GM21717 (cell line): ENCODE measurements around the gene CXCL10.
"Not testable (repeated sequence)": the region's sequence is repeated elsewhere in the genome, so short reads cannot be mapped to it uniquely, and the experiment has no call there.

Source experiments
- ATAC-seq: cut with Tn5 transposase; IDR thresholded peaks from one replicate; pipeline ENCODE4 v1.9.1; 2021; ENCODE audit warnings: mild to moderate bottlenecking, moderate library complexity; ENCODE audit not compliant: unreplicated experiment

The CXCL10 gene

DNA sequence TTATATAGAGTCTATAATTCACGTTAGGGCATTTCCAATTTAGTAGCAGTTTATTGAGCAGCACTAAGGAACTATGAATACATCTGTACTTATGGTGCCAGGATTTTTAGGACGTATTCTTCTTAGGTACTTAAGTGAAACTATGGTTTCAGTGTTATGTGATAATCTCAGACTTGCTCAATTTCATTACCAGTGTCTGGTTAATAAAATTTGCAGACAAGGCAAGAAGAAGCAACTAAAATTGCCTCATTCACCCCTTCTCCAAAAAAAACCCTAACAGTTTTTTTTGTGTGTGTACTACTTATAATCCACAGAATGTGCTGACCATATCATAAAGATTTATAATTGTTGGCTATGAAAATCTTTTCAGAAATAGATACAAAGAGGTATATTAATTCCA is 6.0 kb upstream of the CXCL10 start:
- ATAC-seq = no peak

DNA sequence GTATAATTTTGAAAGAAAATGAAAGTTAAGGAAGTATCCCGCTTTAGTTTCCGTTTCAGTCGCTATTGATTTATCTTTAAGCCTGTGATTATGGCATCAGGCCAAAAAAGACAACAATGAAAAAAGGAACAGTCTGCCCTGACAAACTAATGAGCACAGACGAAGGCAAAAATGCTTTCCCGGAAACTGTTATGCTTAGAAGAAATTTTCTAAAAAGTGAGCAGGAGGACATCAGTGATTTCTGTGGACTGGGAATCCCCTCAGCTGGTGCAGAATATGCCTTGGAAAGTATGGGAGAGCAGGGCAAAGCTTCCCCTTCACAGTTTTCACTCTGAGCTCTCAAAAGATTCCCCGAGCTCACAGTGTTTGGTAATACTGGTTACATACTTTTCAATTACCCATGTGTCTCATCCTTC is 5.1 kb upstream of the CXCL10 start:
- ATAC-seq = no peak

DNA sequence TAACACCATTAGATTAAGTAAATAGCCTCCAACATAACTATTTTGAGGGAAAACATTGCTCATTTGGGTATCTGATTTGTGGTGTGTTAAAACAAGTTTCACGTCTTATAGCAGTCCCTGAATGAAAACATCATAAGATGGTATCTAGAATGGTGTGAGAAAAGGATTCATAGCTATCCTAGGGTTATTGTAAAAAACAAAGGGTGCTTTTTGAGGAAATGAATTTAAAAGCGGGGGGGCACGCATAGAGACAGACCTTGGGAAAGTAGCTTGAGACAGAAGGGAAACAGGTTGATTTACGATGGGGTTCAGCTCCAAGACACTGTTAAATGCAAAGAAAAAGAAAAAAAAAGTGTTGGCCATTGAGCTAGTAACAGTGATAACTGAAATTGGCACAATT is 768 bp upstream of the CXCL10 start:
- no peak for ATAC-seq

DNA sequence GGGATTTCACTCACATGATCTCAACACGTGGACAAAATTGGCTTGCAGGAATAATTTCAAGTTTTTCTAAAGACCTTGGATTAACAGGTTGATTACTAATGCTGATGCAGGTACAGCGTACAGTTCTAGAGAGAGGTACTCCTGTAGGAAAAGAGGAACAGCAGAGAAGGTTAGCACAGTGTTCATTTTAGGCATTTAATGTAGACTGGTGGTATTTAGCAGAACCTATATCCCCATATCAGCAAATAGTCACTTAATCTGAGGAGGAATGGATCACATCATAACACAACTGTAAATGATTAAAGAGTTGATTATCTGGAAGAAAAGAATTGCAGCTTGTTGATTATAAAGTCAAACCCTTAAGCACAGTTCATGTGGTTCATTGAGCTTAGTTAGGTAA is 620 bp downstream of the CXCL10 start:
- ATAC-seq = no peak

DNA sequence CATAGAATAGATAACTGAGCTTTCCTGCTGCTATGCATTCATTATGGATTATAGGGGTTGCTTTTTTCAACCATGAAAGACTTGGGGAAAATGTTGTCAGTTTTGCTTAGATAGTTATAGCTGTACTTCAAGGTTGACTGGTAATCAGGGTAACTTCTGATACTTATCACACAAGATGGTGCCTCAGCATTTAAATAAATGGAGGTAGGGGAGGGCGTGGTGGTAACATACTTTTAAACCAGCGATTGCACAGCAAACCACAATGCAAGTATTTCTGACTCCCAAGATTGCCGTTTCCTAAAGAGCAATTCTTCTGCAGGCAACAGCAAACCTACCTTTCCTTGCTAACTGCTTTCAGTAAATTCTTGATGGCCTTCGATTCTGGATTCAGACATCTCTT is 1.3 kb downstream of the CXCL10 start:
- ATAC-seq = no peak

DNA sequence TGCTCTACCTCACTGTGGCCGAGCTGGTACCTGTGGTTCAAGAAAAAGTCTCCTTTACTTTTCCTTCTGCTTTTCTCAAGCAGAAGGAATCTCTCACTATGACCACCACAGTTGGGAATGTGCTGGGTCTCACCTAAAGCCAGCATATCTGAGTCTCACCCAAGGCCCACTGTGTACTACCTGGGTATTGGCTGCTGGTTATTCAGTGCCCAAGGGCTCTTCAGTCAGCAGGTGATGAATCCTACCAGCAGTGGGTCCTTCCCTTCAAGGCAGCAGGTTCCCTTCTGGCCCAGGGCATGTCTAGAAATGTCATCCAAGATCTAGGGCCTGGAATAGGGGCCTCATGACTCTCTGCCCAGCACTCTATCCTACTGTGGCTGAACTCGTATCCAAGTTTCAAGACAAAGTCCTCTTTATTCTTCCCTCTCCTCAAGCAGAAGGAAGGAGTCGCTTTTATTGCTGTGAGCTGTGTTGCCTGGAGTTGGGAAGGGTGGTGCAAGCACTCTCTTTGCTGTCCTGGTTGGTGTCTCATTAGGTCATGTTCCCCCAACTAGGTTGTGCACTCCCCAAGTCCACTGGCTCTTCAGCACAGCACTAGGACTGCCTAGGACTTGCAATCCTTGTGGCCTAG is 6.1 kb downstream of the CXCL10 start:
- ATAC-seq = no peak

DNA sequence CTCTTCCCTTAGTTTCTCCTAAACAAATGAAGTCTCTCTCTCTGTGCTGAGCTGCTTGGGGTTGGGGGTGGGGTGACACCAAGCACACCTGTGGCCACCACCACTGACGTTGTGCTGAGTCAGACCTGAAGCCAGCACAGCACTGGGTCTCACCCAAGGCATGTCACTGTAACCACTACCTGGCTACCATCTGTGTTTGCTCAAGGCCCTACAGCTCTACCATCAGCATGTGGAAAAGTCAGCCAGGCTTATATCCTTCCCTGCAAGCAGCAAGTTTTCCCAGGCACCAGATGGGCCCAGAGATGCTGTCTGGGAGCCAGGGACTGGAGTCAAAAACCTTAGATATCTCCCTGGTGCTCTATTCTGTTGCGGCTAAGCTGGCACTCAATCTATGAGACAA is 6.9 kb downstream of the CXCL10 start:
- peak; percentile 77 for ATAC-seq

DNA sequence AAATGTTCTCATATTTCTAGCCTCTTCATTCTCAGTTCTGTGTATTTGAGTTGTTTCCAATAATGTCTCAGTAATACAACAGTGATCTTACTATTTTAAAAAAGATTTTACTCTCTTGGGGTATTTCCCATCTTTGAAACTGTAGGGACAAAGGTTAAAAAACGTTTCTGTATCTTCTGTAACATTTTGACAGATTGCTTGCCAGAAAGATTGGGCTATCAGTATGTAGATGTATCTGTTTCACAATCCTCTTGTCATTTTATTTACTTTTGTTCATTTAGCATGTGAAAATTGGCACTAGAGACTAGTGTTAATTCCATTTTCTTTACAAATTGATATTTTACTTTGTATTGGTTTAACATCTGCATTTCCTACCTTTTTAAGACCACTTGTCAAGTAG is 9.8 kb downstream of the CXCL10 start:
- no peak for ATAC-seq

DNA sequence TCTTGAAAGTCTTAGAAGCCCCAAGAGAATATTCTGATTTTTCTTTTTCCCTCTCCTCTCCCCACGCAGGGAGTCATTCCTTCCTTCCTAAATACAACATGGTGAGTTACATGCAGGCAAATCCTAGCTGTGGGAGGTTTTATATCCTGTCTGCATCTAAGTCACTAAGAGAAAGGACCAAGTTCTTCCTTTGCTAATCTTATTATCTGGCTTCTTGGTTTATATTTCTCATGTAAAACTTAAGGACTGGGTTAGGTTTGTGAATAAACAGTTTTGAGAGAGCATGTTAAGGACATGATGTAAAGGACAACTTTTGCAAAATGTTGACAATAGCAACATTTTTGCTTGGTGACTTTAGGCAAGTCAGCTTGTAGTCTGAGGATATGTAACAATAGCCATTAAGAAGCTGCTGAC is 10.9 kb downstream of the CXCL10 start:
- ATAC-seq = no peak

DNA sequence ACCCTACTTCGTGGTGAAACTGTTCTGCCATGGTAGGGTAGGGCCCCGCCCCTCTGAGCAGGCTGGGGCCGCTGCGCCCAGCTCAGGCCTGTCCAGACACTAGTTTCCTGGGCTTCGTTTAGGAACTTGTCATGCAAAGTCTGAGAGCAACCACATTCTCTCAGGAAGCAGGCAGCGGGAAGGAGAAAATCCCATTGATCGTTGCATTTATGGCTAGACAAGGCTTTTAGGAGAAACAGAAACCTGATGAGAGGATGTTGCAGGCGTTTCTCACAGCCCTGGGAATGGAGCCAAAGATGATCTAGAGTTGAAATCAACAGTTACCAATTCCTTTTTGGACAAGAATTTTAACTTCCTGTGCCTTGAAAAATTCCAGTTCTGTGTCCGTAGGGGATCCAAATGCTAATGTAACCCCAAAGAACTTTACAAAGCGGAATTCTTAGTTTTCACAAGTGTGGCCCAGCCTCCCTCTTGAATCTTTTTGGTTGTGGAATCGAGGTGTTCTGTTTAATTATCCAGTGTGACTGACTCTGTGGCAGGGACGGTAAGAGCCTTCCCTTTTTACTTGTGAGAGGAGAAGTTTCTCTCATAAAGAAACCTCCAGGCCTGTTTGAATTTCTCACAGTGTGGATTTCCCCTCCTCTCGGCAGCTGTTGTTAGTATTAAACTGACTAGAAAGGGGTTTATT is 11.5 kb downstream of the CXCL10 start:
- peak; percentile 71 for ATAC-seq

DNA sequence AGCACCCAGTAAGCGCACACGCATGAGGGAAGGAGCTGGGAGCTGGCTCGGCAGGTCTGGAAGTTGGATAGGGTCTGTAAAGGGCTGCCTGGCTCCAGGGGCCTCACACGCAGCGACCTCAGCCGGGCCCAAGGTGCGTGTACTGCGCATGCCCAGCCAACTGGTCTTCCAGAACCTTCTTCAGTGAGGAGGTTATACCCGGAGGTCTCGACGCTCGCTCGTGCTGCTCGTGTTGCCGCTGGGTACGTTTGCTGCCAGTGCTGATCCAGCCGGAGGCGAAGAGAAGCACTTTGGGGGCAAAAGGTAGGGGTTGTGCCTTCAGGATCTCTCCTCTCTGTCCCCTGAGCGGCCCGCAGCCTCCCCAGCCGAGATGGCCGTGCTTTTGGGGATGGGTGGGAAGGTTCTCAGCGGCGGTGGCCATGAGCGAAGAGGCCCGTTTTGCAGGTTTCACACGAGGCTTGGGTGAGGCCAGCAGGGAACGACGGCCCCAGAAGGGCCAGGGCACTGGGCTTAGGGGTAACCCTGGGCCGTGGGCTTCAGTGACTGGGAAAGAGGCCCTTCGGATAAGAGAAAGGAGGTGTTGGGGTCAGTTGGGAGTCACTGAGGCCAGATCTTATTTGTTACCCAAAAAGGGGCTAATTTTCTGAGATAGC is 12.2 kb downstream of the CXCL10 start:
- ATAC-seq = no peak

DNA sequence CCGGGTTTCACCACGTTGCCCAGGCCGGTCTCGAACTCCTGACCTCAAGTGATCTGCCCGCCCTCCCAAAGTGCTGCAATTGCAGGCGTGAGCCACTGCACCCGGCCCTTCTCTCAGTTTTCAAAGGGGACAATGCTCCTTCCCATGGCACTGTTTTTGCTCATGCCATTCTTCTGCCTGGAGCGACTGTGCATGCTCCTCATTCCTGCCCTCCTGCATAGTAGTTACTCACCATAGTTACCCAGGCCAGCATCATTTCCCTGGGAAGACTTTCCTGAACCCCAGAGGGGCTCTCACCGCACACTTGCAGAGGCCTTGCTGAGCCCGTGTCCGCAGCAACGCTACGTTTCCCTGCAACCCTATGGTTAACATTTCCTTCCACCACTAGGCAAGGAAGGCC is 12.7 kb downstream of the CXCL10 start:
- ATAC-seq = no peak

DNA sequence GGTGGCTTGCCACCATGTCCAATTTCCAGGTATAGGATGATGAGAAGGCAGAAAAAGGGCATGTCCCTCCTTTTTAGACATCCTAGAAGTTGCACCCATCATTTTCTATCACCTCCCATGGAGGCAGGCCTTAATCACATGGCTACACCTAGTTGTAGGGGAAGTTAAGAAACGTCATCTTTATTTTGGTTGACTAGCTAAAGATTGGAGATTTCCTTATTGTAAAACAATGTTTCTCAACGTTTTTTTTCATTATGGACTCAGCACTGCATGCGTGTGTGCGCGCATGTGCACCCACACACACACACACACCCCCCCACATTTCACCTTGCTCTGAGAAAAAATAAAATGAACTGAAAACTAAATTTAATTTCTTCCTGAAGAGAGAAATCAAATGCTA is 14.0 kb downstream of the CXCL10 start:
- ATAC-seq = no peak

DNA sequence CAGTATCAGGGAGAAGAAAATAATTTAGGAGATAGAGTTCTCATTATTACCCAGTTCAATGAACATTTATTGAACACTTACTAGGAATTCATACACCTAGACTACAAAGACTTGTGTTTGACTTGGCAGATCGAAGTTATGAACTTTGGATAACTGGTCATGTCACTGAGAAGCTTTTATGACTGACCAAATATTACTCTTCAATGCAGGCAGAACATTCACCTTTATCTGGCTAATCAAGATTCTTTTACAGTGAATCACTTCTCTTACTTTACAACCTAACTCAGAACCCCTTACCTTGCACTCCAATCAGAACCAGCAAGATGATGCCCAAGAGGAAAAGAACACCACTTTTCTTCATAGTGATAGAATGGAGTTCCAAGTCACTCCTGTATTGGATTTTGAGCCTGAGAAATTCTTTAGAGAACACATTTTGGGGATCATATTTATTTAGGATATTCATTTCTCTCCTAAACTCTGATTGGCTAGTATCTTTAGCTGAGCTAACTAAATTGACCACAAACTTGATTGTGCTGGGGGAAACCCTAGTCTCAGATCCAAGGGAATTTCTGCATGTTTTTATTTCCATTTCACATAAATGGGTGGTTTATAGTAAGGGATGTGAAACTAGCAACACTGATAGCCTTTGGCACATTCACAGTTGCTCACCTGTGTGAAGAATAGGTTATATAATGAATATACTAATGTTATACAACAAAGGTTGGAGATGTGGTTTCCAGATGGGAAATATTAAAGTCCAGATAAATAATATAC is 16.0 kb downstream of the CXCL10 start, which contains the start of gene CXCL9:
Gene CXCL9 (minus strand): TSS at position 421 of the 774 bp plus-strand sequence. CDS start 60 bp downstream, at position 361.
- no peak for ATAC-seq

DNA sequence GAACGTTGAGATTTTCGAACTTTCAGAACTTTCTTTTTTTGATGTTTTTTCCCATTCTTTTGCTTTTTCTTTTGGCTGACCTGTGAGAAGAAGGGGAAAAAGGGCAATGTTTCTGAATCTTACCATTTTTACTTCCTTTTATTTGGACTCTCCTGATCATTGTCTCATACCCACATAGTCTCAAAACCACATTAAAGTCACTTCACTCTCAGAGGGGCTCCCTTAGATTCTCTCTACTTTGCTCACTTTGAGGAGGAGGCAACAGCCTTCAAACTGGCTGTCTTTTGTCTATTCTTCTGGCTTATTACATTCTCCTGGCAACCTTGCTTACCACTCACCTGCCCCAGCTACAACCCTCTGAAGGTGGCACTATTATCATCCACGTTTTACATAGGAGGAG is 19.7 kb downstream of the CXCL10 start:
- ATAC-seq = no peak

DNA sequence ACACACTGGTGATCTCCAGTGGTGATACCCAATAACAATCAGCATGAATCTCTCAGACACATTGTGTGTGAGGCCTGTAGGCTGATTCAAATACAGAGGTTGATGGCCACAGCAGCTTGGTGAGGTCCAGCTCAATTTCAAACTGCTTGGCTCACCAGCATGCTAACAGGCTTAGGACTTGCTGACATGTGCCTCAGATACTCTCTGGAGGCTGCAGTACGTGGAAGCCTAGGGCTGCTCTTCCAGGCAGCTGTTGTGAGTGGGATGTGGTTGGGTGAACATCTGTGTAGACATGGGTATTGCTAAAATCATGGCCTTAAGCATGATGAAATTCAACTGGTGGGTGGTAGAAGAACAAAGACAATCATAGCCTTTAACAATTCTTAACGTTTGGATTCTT is 20.3 kb downstream of the CXCL10 start:
- no peak for ATAC-seq

DNA sequence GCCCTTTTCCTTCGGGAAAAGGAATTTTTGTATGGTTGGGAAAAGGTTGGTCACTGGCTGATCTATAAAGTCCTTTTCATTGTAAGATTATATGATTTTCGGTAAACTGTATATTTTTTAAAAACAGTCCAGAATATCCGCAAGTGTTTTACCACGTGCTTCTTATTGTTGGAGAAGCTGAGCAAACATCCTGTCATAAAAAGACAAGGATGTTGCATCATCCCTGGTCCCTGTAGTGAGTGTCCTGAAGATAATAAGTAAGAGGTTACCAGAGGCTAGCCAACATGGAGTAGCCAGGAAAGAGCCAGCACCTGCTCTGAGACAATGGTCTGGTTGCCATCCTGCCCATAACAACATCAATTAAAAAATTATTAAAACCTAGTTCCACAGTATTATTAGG is 21.1 kb downstream of the CXCL10 start:
- no peak for ATAC-seq

DNA sequence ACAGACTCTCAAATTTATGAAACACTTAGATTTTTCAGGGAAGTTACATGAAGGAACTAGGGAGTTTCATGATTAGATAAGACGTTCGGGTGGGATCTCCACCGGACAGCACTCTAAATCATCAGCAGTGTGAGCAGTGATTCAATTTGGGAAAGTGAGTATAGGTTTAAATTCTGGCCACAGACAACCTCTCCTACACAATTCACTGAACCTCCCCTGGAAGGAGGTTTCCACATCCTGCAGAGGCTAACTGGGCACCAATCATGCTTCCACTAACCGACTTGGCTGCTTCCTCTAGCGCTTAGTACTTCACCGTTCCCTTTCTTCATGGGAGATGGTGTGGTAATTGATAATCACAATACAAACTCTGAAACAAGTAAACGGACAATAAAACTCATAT is 21.6 kb downstream of the CXCL10 start:
- no peak for ATAC-seq

DNA sequence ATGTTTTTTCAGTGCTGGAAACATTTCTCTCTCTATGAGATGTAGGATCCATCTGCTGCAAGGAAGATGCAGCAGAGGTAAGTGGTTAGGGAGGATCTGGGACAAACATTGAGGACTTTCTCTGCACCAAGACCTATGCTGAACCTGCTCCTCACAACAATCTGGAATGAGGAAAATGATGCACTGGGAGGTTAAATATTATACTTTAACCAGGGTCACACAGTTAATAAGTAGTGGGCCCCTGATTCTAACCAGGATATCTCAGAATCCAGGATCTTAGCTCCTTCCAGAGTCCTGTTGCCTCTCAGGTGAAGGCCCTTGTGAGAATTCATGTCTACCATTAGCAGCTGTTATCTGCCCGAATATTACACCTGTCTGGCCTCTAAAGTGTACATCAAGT is 23.0 kb downstream of the CXCL10 start:
- ATAC-seq = no peak

DNA sequence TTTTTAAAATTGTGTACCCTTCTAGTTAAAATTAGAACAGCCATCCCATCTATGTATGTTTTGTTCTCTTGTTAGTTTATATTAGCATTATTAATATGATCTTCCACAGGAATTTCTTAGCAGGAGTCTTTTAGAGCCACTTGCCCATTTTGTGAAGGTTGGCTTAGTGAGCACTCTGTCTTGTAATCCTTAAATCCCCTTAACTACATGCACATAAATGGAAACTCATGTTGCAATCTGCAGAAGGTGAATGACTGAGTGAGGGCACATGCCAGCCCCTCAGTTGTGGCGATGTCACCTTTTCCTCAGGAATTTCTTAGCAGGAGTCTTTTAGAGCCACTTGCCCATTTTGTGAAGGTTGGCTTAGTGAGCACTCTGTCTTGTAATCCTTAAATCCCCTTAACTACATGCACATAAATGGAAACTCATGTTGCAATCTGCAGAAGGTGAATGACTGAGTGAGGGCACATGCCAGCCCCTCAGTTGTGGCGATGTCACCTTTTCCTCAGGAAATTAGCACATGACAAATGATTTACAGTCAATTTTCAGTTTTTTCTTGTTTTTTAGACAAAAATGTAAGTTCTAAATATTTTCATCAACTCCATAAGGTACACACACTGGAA is 24.7 kb downstream of the CXCL10 start:
- ATAC-seq = not testable (repeated sequence)

DNA sequence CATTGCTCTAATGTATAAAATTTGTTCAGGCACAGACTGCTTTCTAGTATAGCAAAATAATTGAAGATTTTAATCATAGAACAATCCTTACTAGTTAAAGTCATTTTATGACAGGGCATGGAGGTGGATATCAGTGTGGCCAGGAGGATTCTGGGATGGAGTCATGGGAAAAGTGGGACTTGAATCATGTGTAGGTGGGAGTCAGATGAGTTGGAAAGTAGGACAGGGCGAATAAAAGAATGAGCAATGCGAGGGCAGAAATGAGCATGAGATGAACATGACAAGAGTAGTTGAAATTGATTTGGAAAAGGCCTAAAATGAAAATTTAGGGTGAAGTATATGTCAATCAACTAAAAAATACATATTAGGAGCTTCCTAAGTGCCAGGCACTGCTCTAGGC is 25.4 kb downstream of the CXCL10 start:
- ATAC-seq = no peak
